HG03135 (cell line): ENCODE data around the gene TULP4.

Experiments used
- ATAC-seq: cut with Tn5 transposase; IDR thresholded peaks from one replicate; pipeline ENCODE4 v1.9.1; 2021; ENCODE audit warnings: mild to moderate bottlenecking, moderate library complexity; ENCODE audit not compliant: unreplicated experiment

TULP4 gene

DNA sequence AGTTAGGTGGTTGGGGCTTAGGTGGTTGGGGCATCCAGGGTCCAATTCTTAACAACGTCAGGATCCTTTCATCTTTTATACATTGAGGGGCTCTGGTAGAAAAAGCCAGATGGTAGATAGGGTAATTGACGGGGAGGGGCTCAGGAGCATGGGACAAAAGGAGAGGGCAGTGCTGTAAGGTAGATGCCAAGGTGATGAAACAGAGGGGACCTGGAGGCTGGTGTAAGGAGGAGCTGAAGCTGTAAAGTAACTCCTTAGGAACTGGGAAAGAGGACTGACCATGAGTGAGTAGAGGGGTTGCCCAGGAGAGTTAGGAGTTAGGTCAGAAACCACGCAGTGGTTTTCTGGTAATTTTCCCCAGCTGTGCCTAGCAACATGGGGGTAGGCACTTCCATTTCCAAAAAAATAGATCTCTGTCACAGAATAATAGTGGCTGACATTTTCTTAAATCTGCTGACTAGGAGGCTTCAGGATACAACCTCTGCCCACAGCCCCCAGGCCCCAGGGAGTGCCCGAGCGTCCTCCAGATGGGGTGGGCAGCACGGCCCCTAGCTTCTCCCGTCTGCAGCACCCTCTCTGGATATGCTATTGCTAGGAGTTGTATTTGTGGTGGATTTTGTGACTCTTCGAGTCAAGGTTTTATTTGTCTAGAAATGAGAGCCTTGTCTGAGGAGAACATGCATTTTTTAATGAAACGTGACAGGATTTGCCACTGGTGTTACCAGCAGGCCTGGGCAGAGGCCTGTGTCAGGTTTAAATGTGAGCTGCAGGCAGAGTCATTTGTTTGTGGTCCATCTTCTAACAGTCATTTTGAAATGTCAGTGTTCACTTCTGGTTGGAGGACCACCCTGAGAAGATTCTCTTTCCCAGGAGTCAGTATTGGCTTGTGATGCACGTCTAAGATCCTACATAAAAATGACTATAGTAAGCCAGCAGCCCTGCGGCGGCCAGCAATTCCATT lies 44.6 kb downstream of the TULP4 start:
- no peak for ATAC-seq

DNA sequence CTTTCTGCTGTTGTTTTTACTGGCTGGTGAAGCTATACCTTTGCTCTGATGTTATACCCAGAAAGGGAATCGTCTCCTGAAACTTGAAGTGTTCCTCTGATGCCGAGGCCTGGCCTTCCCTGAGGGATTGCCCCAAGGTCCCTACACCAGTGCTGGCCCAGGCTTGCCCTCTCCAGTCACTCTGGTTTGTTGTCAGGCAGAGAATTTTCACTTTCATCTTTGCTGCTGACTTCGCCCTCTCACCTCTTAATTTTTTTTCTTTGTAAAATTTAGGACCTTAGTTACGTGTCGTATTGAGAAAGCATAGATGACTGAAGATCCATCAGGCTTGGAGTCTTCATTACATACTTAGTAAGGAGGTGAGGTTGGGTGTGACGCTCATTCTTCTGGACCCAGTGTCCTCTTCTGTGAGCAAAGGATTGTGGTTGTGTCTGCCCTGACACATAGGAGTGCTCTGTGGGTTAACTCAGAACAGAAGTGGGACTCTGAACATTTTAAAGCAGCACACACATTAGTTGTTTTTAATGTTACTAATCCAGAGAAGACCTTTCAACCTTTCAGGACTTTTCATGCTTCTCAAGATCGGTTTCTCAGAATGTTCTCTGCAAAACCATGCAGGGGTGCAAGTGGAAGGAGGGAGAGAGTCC lies 45.4 kb downstream of the TULP4 start:
- peak; percentile 42 for ATAC-seq

GRCh38 chr6:158358450-158359077 lies 46.3 kb downstream of the TULP4 start:
- no peak for ATAC-seq

DNA sequence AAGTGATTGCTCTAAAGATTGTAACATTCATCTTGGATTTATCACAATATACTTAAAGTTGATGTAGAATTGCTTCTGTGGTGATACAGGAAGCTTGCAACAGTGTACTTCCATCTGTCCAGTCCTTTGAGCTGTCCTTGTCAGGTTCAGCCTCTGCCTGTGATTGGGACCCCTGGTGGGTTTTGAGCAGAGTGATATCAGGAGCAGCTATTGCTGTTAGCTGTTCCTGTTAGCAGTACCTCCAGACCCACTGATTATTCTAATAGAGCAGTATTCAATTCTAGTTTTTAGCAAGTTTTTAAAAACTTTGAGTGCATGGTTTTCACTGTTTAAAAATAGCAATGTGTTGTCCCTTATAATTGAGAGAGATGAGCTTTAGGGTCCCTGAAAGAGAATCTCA lies 48.8 kb downstream of the TULP4 start:
- no peak for ATAC-seq

GRCh38 chr6:158361961-158362669 lies 49.9 kb downstream of the TULP4 start:
- ATAC-seq, result no peak

DNA sequence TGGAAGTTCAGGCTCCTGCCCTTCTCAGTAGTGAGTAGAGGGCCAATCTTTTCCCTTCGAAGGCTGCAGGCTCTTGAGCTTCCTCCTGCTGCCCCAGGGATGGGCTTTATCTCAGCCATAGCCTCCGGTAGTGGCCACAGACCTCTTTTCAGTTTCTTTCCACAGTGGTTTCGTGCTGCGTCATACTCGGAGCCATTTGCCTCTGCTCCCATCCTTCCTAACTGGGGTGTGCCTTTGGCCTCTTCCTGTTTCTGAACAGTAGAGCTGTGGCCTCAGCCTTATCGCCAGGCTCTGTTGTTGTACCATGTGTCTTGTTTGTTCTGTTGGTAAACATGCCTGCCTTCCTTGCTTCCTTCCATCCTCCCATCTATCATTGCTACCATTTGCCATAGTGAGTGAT lies 54.1 kb downstream of the TULP4 start:
- ATAC-seq, result no peak

DNA sequence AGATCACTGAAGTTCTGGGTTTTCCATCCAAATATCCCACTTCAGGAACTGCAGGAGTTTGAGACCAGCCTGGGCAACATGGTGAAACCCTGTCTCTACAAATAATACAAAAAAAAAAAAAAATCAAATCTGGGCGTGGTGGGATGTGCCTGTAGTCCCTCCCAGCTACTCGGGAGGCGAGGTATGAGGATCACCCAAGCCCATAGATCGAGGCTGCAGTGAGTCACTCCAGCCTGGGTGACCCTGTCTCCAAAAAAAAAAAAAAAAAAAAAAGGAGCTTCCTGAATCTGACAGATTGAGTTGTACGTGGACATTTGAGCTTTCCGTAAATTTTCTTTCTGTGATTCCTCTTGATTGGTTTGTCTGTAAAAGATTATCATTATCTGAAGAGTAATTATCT lies 55.6 kb downstream of the TULP4 start:
- no peak for ATAC-seq

DNA sequence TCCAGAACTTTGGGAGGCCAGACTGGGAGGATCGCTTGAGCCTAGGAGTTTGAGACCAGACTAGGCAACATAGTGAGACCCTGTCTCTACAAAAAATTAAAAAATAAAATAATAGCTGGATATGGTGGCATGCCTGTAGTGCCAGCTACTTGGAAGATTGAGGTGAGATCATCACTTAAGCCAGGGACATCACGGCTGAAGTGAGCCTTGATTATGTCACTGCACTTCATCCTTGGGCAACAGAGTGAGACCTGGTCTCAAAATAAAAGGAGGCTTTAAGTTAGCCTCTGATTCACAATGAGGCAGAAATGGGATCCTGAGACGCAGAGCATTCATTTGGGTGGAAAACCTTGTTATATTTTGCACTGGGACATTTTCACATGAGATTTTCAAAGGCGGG lies 57.0 kb downstream of the TULP4 start:
- no peak for ATAC-seq

DNA sequence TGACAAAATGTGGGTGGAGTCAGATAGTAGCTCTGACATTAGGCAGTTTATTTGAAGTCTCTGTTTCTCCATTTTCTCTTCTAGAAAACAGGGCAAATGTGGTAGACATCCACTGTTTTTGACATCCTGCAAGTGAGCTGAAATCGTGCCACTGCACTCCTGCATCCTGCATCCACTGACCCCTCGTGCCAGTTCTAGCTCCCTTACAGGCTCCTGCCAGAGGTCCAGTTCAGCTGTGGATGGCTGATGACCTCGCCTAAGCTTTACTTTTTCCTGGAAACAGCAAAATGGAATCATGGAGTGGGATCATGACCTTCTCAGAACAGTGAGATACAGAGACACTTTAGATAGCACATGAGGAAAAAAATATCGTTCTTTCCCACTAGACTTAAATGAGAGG lies 58.5 kb downstream of the TULP4 start:
- ATAC-seq, result no peak

DNA sequence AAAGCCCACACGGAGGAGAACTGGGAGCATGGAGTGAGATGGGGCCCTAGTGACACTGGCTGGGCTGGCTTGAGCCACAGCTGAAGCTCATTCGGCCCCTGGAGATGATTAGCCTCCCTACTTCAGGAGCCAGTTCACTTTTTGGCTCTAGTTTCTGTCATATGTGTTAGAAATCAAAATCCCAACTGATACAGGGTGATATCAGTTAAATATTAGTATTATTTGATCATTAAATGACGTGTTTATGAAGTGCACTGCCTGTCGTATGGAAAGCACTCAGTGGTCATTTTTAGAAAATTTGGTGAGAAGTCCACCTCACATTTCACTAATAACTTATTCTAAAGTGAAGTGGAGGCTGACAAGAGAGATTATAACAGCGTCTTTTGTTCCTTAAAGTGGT lies 59.0 kb downstream of the TULP4 start:
- no peak for ATAC-seq

GRCh38 chr6:158372574-158372973 lies 60.3 kb downstream of the TULP4 start:
- ATAC-seq, result no peak

DNA sequence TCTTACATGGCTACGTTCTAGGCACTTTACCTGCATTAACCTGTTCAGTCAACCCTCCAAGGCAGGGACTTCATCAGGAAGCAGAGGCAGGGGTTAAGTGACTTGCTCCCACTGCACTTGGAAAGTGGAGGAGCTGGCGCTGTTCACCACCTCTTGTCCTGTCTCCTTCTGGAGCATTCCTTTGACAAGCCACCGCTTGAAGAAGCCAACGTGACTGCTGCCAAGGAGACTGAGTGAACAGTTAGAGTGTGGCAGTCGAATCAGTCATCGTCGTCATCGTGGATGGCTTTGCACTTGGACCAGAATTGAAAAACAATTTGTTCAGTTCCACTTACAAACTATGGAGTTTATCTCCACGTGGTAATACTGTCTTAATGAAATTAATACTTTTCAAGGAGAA lies 60.9 kb downstream of the TULP4 start:
- ATAC-seq, result no peak

GRCh38 chr6:158374020-158374419 lies 61.8 kb downstream of the TULP4 start:
- no peak for ATAC-seq

DNA sequence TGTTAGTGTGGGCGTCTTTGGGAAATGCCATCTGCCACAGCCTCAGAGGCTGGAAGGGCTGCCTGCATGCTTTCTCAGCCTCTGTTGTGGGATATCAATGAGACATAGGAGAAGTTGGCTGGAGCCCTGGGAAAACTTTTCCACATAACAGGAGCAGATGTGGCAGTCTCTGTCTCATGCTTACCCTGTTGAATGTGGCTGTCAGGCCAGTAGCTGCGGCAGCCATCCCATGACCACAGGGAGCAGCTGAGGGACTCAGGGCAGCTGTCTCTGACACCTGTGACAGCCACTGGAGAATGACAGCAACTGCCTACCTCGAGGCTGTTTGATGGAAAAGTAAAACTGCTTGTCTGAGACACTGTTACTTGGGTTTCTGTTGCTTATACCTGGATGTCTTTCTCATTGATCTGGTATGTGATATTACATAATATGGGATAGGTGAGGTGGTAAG lies 64.4 kb downstream of the TULP4 start:
- no peak for ATAC-seq

- ATAC-seq, result no peak
These were observed 65.6 kb downstream of the TULP4 start for GRCh38 chr6:158377860-158378259.

DNA sequence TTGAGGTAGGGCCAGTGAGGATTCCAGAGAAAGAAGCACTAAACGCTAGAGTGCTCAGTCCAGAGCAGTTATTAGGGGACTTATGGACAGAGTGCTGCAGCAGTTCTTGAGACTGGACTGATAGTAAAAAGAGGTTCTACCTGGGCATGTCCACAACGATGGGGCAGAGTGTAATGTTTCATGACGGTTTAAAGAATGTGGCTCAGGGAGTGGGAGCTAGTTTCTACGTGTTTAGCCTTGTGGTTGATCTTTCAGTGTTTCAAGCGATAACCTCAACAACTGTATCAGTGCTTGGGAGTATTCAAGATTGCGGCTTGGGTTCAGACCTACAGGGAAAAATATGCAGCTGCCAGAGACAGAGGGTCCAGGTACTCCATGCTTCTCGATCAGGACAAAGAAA lies 67.1 kb downstream of the TULP4 start:
- no peak for ATAC-seq

GRCh38 chr6:158381214-158381613 lies 68.9 kb downstream of the TULP4 start:
- ATAC-seq, result no peak

DNA sequence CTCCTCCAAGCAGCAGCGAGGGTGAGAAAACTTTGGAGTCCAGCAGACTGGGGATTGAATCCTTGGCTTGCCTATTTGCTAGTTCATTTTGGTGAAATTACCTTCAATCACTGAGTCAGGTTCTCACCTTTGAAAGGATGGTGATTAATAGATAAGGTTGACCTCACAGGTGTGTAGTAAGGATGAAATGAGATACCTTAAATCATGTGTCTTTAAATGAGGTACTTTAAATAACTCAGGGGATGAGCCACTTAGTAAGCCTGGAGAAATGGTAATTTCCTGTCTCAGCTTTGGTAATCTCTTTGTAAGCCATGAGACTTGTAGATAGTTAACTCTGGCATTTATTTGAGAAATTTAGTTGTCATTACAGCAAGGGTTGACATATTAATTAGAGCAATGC lies 70.2 kb downstream of the TULP4 start:
- ATAC-seq, result no peak

GRCh38 chr6:158383057-158383456 lies 70.8 kb downstream of the TULP4 start:
- no peak for ATAC-seq

GRCh38 chr6:158383542-158383941 lies 71.3 kb downstream of the TULP4 start:
- ATAC-seq, result no peak

GRCh38 chr6:158384671-158385110 lies 72.4 kb downstream of the TULP4 start:
- ATAC-seq, result no peak
